OCI-LY7 (cell line): ENCODE measurements around the gene KDM2B. TPM values are rescaled to one million over a fixed set of nuclear protein-coding genes. Genes with fewer than 3 reads are reported as not detected.

Source experiments
- BruUV-seq: library from RNA; stranded (reverse); fragments of 400-500 nt; replicated peaks from 2 replicates; lab custom pipeline; 2021; lab: Mats Ljungman, UMichigan
- CTCF ChIA-PET: fragments of 300-600 bp; sonication (Branson Sonifier 250); formaldehyde crosslinking; loops from one replicate; lab custom pipeline; 2022; ENCODE audit warnings: antibody characterized with exemption; ENCODE audit not compliant: unreplicated experiment; lab: Charles Lee
- POLR2A ChIA-PET: fragments of 300-600 bp; sonication (Branson Sonifier 250); formaldehyde crosslinking; loops from one replicate; lab custom pipeline; 2022; ENCODE audit warnings: antibody characterized with exemption; lab: Charles Lee
- DNase-seq: peaks from one replicate; pipeline ENCODE4 v3.0.0-alpha.2; 2015; ENCODE audit warnings: low spot score
- H2AFZ ChIP-seq: fragments of 200-600 bp; sonication (generic), shearing (Covaris generic); 2 replicates; pipeline ENCODE4 v1.6.1; 2014; ENCODE audit warnings: mild to moderate bottlenecking, antibody characterized with exemption, low read length, moderate library complexity
- H3K27ac ChIP-seq: fragments of 200-600 bp; sonication (generic); 2 replicates; pipeline ENCODE4 v1.5.1; 2014; ENCODE audit warnings: mixed run types, low read depth, mild to moderate bottlenecking, moderate library complexity, low read length, inconsistent platforms; ENCODE audit not compliant: poor library complexity, severe bottlenecking
- H3K36me3 ChIP-seq: fragments of 200-600 bp; sonication (generic); 2 replicates; pipeline ENCODE4 v1.6.1; 2014; ENCODE audit warnings: mild to moderate bottlenecking, antibody characterized with exemption, low read length, moderate library complexity, mixed read lengths; ENCODE audit not compliant: insufficient read depth
- H3K4me1 ChIP-seq: fragments of 200-600 bp; sonication (generic); 2 replicates; pipeline ENCODE4 v1.5.1; 2014; ENCODE audit warnings: mild to moderate bottlenecking, low read length; ENCODE audit not compliant: insufficient read depth, poor library complexity, severe bottlenecking
- H3K4me2 ChIP-seq: fragments of 200-600 bp; sonication (generic); 2 replicates; pipeline ENCODE4 v1.6.1; 2014; ENCODE audit warnings: mild to moderate bottlenecking, low read length
- H3K4me3 ChIP-seq: fragments of 200-600 bp; sonication (generic); 2 replicates; pipeline ENCODE4 v1.5.1; 2014; ENCODE audit warnings: mild to moderate bottlenecking, low read depth, low read length; ENCODE audit not compliant: poor library complexity, severe bottlenecking
- H3K79me2 ChIP-seq: fragments of 200-600 bp; sonication (generic); 2 replicates; pipeline ENCODE4 v1.6.1; 2016; ENCODE audit warnings: low read depth, mild to moderate bottlenecking, low read length, moderate library complexity, mixed read lengths; ENCODE audit not compliant: insufficient read depth
- H3K9me2 ChIP-seq: fragments of 200-600 bp; sonication (generic); 2 replicates; pipeline ENCODE4 v1.6.1; 2016; ENCODE audit warnings: mild to moderate bottlenecking, low read length, mixed read lengths; ENCODE audit not compliant: insufficient read depth
- H3K9me3 ChIP-seq: fragments of 200-600 bp; sonication (generic); 2 replicates; pipeline ENCODE4 v1.6.1; 2014; ENCODE audit warnings: mild to moderate bottlenecking, mixed run types, low read length, mixed read lengths
- H4K20me1 ChIP-seq: fragments of 200-600 bp; sonication (generic); 2 replicates; pipeline ENCODE4 v1.6.1; 2014; ENCODE audit warnings: mild to moderate bottlenecking, antibody characterized with exemption, low read length, moderate library complexity, mixed read lengths; ENCODE audit not compliant: insufficient read depth
- CTCF ChIP-seq: fragments of 200-600 bp; sonication (generic); conservative IDR thresholded peaks from 2 replicates; pipeline ENCODE4 v1.5.1; 2014; ENCODE audit warnings: mild to moderate bottlenecking, antibody characterized with exemption, low read length, moderate library complexity, mixed read lengths
- EZH2phosphoT487 ChIP-seq: fragments of 200-600 bp; sonication (generic); IDR thresholded peaks from 2 replicates; pipeline ENCODE4 v1.6.1; 2018; ENCODE audit warnings: low read depth, borderline replicate concordance, mild to moderate bottlenecking, mixed run types, antibody characterized with exemption, low read length, moderate library complexity, mixed read lengths
- intact Hi-C: fragments of 100-400 bp; cut with micrococcal nuclease; formaldehyde crosslinking; loops from one replicate; pipeline ENCODE4 v1.10.0; 2022; ENCODE audit not compliant: unreplicated experiment
- total RNA-seq, 2 experiments: library from RNA; depleted of rRNA in 1 of 2; stranded (reverse); fragments of >200 nt in 1 of 2; shearing (Covaris generic) in 1 of 2; gene quantifications; 2 replicates each; pipeline ENCODE4 v1.2.3, GENCODE V29; 2014 to 2022

The KDM2B gene
- total RNA-seq, 2 experiments from 2014 or later, result 78.5 to 88.0 TPM

- Histone ChIP-seq H4K20me1 (no peaks in the 10 kb centered on the region), H3K36me3 (peaks cover 55% of the 10 kb centered on the region), H3K27ac (no peak overlapping the region), H3K4me1 (no peaks in the 10 kb centered on the region), H3K9me2 (no peaks in the 10 kb centered on the region), H3K9me3 (no peaks in the 10 kb centered on the region), H3K4me2 (no peak overlapping the region), H3K79me2 (peaks cover 64% of the 10 kb centered on the region), H3K4me3 (no peak overlapping the region), H2AFZ (no peak overlapping the region)
- ChIA-PET POLR2A (interaction anchor here (0.6 kb wide), 1 partner anchor 66 kb away, joined by 3 read pairs; no protein-coding TSS in a partner anchor), CTCF (interaction anchor here (1.3 kb wide), 1 partner anchor 13 kb away, joined by 4 read pairs; no protein-coding TSS in a partner anchor)
- no TSS peak for BruUV-seq
- TF ChIP-seq CTCF (no peak), EZH2phosphoT487 (no peak)
- intact Hi-C loops, result no loop called here
- DNase-seq, result no peak
These were observed 124.9 kb downstream of the KDM2B start for GRCh38 chr12:121455766-121456420.

GRCh38 chr12:121454921-121455320 lies 125.9 kb downstream of the KDM2B start:
- H3K79me2 ChIP-seq, result peaks cover 54% of the 10 kb centered on the region
- peaks cover 52% of the 10 kb centered on the region for H3K36me3 ChIP-seq
- no peaks in the 10 kb centered on the region for H3K9me3 ChIP-seq
- no peaks in the 10 kb centered on the region for H3K9me2 ChIP-seq
- intact Hi-C loops, result no loop called here
- no peak overlapping the region for H3K4me3 ChIP-seq
- ChIA-PET POLR2A (no interaction called here), CTCF (interaction anchor here (1.3 kb wide), 1 partner anchor 12 kb away, joined by 4 read pairs; no protein-coding TSS in a partner anchor)
- H2AFZ ChIP-seq, result no peak overlapping the region
- no peaks in the 10 kb centered on the region for H4K20me1 ChIP-seq
- H3K4me2 ChIP-seq, result no peak overlapping the region
- no peak for DNase-seq
- H3K27ac ChIP-seq, result no peak overlapping the region
- no TSS peak for BruUV-seq
- TF ChIP-seq CTCF (no peak), EZH2phosphoT487 (no peak)
- H3K4me1 ChIP-seq, result no peaks in the 10 kb centered on the region

GRCh38 chr12:121453629-121454028 lies 127.2 kb downstream of the KDM2B start:
- intact Hi-C loops, result no loop called here
- Histone ChIP-seq H3K79me2 (peaks cover 46% of the 10 kb centered on the region), H3K27ac (no peak overlapping the region), H3K9me3 (no peaks in the 10 kb centered on the region), H3K4me1 (no peaks in the 10 kb centered on the region), H3K36me3 (peaks cover 56% of the 10 kb centered on the region), H4K20me1 (no peaks in the 10 kb centered on the region), H3K4me2 (no peak overlapping the region), H3K9me2 (no peaks in the 10 kb centered on the region), H2AFZ (no peak overlapping the region), H3K4me3 (no peak overlapping the region)
- TF ChIP-seq EZH2phosphoT487 (no peak), CTCF (no peak)
- no TSS peak for BruUV-seq
- ChIA-PET CTCF (no interaction called here), POLR2A (no interaction called here)
- DNase-seq, result no peak
